Central memory CD4-positive, alpha-beta T cell (primary cell): Measurements from ENCODE around the gene DLL1.
"Not testable (repeated sequence)": the region's sequence is repeated elsewhere in the genome, so short reads cannot be mapped to it uniquely, and the experiment has no call there.

Experiments
- DNase-seq: peaks from one replicate; pipeline ENCODE4 v3.0.0; 2022
- total RNA-seq, 3 experiments: gene quantifications; one replicate each; lab custom pipeline; 2026; lab: John Stamatoyannopoulos, UW

The DLL1 gene
- total RNA-seq: 2.4 to 14.7 (median 8.5) reads per million in 3 experiments

GRCh38 chr6:170290296-170291128 is at the start of gene DLL1:
DLL1 (minus strand) TSS chr6:170291078; CDS start chr6:170290139, 939 bp downstream.
- peak; percentile 30 for DNase-seq

- not testable (repeated sequence) for DNase-seq
Measured at GRCh38 chr6:170335199-170335598, 44.3 kb upstream of the DLL1 start.

GRCh38 chr6:170329321-170329720 is 38.4 kb upstream of the DLL1 start:
- no peak for DNase-seq

GRCh38 chr6:170317718-170318117 is 26.8 kb upstream of the DLL1 start:
- DNase-seq: no peak

GRCh38 chr6:170317076-170317475 is 26.2 kb upstream of the DLL1 start:
- no peak for DNase-seq

GRCh38 chr6:170316071-170316470 is 25.2 kb upstream of the DLL1 start:
- no peak for DNase-seq

- DNase-seq: no peak
Measured at GRCh38 chr6:170314983-170315382, 24.1 kb upstream of the DLL1 start.

- DNase-seq: no peak
Measured at GRCh38 chr6:170313716-170314295, 22.9 kb upstream of the DLL1 start.

GRCh38 chr6:170312876-170313275 is 22.0 kb upstream of the DLL1 start:
- no peak for DNase-seq

GRCh38 chr6:170311696-170312095 is 20.8 kb upstream of the DLL1 start:
- no peak for DNase-seq

- no peak for DNase-seq
Measured at GRCh38 chr6:170308761-170309160, 17.9 kb upstream of the DLL1 start.

- no peak for DNase-seq
Measured at GRCh38 chr6:170307080-170307545, 16.2 kb upstream of the DLL1 start.

- peak; percentile 95 for DNase-seq
Measured at GRCh38 chr6:170306324-170307079, 15.6 kb upstream of the DLL1 start, which contains the start of gene FAM120B. FAM120B (plus strand) TSS chr6:170306758; CDS start chr6:170317391, 10,633 bp downstream.

- DNase-seq: no peak
Measured at GRCh38 chr6:170305805-170306323, 15.0 kb upstream of the DLL1 start.

GRCh38 chr6:170301184-170301583 is 10.3 kb upstream of the DLL1 start:
- no peak for DNase-seq

- no peak for DNase-seq
Measured at GRCh38 chr6:170298688-170299087, 7.8 kb upstream of the DLL1 start.

GRCh38 chr6:170297576-170298330 is 6.9 kb upstream of the DLL1 start:
- no peak for DNase-seq

GRCh38 chr6:170296746-170297575 is 6.1 kb upstream of the DLL1 start:
- no peak for DNase-seq

- DNase-seq: no peak
Measured at GRCh38 chr6:170296423-170296745, 5.5 kb upstream of the DLL1 start.

- DNase-seq: peak; percentile 31
Measured at GRCh38 chr6:170295510-170296422, 4.9 kb upstream of the DLL1 start.
